Measurements from ENCODE around the gene MED29. TPM values are rescaled to one million over a fixed set of nuclear protein-coding genes. Genes with fewer than 3 reads are reported as not detected.

MED29 gene
- total RNA-seq, 6 experiments from 2014 or later = 19.4 to 38.1 (median 24.1) TPM

- TF ChIP-seq POLR2A (IDR thresholded peaks at IDR 0.05) (peak; percentile 51), CTCF (IDR thresholded peaks at IDR 0.05) (no peak)
- DNase-seq (peak; percentile 93 to 94 (median 94)), ATAC-seq (peak; percentile 27 to 53 (median 46))
- H3K9me3 ChIP-seq = no peaks in the 10 kb centered on the region
- 1% methylated on average over 40 of the region's 59 CpGs for WGBS (ENCODE audit: insufficient coverage, low coverage, low lambda C conversion rate, missing lambda C conversion rate)
- peak overlapping the region; percentile 95 to 99 (median 98) for H3K27ac ChIP-seq
- peak overlapping the region; percentile 35 to 56 (median 51) for H3K4me3 ChIP-seq
- H3K27me3 ChIP-seq = no peaks in the 10 kb centered on the region
- intact Hi-C loops (cut with DNase I) = no loop called here
- H3K4me1 ChIP-seq = peaks cover 0 to 59% (median 25%) of the 10 kb centered on the region in 4 donors
- no peaks in the 10 kb centered on the region for H3K36me3 ChIP-seq
These were observed 11.4 kb downstream of the MED29 start for GRCh38 chr19:39402346-39403300.

DNA sequence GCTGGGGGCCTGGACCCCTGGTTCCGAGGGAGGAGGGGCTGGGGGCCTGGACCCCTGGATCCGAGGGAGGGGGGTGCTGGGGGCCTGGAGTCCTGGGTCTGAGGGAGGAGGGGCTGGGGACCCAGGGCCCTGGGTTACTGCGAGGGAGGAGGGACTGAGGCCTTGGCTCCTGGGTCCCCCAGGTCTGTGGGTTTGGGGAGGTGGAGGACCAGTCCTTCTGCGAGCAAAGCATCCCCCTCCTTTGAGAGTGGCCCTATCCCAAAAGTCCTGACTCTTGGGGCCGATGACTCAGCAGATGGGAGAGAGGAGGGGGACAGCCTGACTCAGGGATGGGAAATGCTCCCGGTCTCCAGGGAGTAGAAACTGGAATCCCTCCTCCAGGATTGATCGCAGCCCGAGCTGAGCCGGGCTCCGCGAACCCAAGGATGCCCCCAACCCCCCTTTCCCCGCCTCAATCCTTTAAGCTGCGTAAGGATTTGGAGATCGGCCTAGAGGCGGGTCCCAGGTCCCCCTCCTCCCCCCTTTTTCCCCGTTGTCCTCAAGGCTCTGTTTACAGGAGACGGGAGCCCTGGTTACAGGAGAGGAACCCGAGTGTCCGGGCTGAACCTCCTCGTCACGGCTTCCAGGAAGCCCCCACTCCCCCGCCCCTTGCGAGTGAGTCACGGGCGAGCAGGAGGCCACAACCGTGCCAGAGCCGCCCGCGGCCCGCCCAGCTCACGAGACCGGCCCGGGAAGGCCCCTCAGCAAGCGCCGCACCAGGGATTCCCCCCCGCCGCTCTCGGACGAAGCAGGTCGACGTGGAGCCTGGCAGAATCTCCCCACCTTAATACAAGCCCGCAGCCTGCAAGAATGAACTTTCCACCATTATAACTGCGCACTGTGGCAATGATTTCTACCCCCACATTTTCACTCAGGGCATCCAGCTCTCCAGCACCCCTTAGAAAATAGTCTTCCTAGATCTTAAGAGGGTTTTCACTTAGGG is 12.4 kb downstream of the MED29 start:
- intact Hi-C loops (cut with DNase I) = no loop called here
- Histone ChIP-seq H3K4me3 (peak overlapping the region; percentile 35 to 56 (median 51)), H3K27me3 (no peaks in the 10 kb centered on the region), H3K9me3 (no peaks in the 10 kb centered on the region), H3K4me1 (peaks cover 0 to 50% (median 20%) of the 10 kb centered on the region in 4 donors), H3K27ac (peak overlapping the region; percentile 95 to 99 (median 98)), H3K36me3 (peaks cover 0 to 10% (median 6%) of the 10 kb centered on the region in 4 donors)
- peak; percentile 10 to 20 (median 14) for ATAC-seq
- 23% methylated on average over 11 of the region's 43 CpGs for WGBS (ENCODE audit: insufficient coverage, low coverage, low lambda C conversion rate, missing lambda C conversion rate)
- TF ChIP-seq CTCF (IDR thresholded peaks at IDR 0.05) (no peak), POLR2A (IDR thresholded peaks at IDR 0.05) (peak; percentile 53)
- DNase-seq = peak; percentile 90 to 96 (median 95)

- ATAC-seq (no peak), DNase-seq (peak in 1 of 3 donors; percentile 57)
- H3K4me1 ChIP-seq = peaks cover 0 to 33% (median 15%) of the 10 kb centered on the region in 4 donors
- peak overlapping the region; percentile 93 to 100 (median 99) for H3K27ac ChIP-seq
- TF ChIP-seq POLR2A (IDR thresholded peaks at IDR 0.05) (no peak), CTCF (IDR thresholded peaks at IDR 0.05) (no peak)
- WGBS (ENCODE audit: insufficient coverage, low coverage, low lambda C conversion rate, missing lambda C conversion rate) = 93% methylated on average over 7 of the region's 17 CpGs
- no peaks in the 10 kb centered on the region for H3K9me3 ChIP-seq
- intact Hi-C loops (cut with DNase I) = no loop called here
- peak overlapping the region in 1 of 3 donors; percentile 84 for H3K4me3 ChIP-seq
- peaks cover 0 to 11% (median 7%) of the 10 kb centered on the region in 4 donors for H3K36me3 ChIP-seq
- H3K27me3 ChIP-seq = no peaks in the 10 kb centered on the region
These were observed 14.2 kb downstream of the MED29 start for GRCh38 chr19:39405261-39405957.
